VCaP (cell line): ENCODE results near the gene GNPNAT1.

Source experiments
- H3K27ac ChIP-seq: fragments of 450-650 bp; 2 replicates; pipeline ENCODE4 v1.5.1; 2017
- TF ChIP-seq, protein P1 (sequence below): fragments of 450-650 bp; conservative IDR thresholded peaks from 2 replicates; pipeline ENCODE4 v1.5.1; 2017; ENCODE audit warnings: mild to moderate bottlenecking, moderate library complexity

Gene GNPNAT1

GRCh38 chr14:52741865-52742264 is 49.5 kb downstream of the GNPNAT1 start:
- H3K27ac ChIP-seq, result no peak overlapping the region
- TF ChIP-seq, protein P1, sequence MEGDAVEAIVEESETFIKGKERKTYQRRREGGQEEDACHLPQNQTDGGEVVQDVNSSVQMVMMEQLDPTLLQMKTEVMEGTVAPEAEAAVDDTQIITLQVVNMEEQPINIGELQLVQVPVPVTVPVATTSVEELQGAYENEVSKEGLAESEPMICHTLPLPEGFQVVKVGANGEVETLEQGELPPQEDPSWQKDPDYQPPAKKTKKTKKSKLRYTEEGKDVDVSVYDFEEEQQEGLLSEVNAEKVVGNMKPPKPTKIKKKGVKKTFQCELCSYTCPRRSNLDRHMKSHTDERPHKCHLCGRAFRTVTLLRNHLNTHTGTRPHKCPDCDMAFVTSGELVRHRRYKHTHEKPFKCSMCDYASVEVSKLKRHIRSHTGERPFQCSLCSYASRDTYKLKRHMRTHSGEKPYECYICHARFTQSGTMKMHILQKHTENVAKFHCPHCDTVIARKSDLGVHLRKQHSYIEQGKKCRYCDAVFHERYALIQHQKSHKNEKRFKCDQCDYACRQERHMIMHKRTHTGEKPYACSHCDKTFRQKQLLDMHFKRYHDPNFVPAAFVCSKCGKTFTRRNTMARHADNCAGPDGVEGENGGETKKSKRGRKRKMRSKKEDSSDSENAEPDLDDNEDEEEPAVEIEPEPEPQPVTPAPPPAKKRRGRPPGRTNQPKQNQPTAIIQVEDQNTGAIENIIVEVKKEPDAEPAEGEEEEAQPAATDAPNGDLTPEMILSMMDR, result no peak

- H3K27ac ChIP-seq, result no peak overlapping the region
- TF ChIP-seq, protein P1, result no peak
Measured at GRCh38 chr14:52740751-52741150, 50.7 kb downstream of the GNPNAT1 start.

- H3K27ac ChIP-seq, result no peak overlapping the region
- TF ChIP-seq, protein P1, result no peak
Measured at GRCh38 chr14:52738409-52738808, 53.0 kb downstream of the GNPNAT1 start.

GRCh38 chr14:52735921-52736489 is 55.4 kb downstream of the GNPNAT1 start:
- TF ChIP-seq, protein P1, result no peak
- no peak overlapping the region for H3K27ac ChIP-seq

GRCh38 chr14:52733824-52734223 is 57.6 kb downstream of the GNPNAT1 start:
- TF ChIP-seq, protein P1, result no peak
- H3K27ac ChIP-seq, result no peak overlapping the region

GRCh38 chr14:52730709-52731111 is 60.7 kb downstream of the GNPNAT1 start:
- TF ChIP-seq, protein P1, result no peak
- peak overlapping the region; percentile 78 for H3K27ac ChIP-seq

GRCh38 chr14:52729925-52730708 is 61.3 kb downstream of the GNPNAT1 start, which contains the start of gene STYX:
Gene STYX (plus strand): TSS chr14:52730166. CDS start chr14:52730475, 309 bp downstream.
- TF ChIP-seq, protein P1, result no peak
- H3K27ac ChIP-seq, result peak within 1 kb of the TSS; percentile 78
